Measurements from ENCODE around the gene FANK1.
"Not testable (repeated sequence)": the region's sequence is repeated elsewhere in the genome, so short reads cannot be mapped to it uniquely, and the experiment has no call there.

The FANK1 gene

DNA sequence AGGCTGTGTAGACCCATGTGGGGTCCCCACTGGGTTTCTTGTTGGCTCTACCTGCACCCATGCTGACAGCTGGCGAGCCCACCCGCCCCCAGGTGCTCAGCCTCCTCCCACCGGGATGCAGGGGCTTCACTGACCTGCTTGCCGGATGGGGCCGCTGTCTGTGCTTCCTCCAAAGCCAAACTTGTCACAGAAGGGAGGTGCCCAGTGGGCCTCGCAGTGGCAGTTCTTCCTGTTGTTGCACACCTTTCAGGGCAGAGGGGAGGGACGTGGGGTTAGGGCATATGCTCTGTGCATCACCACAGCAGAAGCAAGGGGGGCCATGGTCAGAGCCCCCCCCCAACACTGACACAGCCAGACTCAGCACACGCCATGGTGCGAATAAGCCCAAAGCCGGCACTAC is 146.5 kb downstream of the FANK1 start:
- FAIRE-seq (no peak), DNase-seq (ENCODE audit: insufficient read length, low spot score) (no peak)
- TF ChIP-seq, protein P1, sequence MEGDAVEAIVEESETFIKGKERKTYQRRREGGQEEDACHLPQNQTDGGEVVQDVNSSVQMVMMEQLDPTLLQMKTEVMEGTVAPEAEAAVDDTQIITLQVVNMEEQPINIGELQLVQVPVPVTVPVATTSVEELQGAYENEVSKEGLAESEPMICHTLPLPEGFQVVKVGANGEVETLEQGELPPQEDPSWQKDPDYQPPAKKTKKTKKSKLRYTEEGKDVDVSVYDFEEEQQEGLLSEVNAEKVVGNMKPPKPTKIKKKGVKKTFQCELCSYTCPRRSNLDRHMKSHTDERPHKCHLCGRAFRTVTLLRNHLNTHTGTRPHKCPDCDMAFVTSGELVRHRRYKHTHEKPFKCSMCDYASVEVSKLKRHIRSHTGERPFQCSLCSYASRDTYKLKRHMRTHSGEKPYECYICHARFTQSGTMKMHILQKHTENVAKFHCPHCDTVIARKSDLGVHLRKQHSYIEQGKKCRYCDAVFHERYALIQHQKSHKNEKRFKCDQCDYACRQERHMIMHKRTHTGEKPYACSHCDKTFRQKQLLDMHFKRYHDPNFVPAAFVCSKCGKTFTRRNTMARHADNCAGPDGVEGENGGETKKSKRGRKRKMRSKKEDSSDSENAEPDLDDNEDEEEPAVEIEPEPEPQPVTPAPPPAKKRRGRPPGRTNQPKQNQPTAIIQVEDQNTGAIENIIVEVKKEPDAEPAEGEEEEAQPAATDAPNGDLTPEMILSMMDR (IDR thresholded peaks at IDR 0.05; ENCODE audit: insufficient read depth, missing control alignments): no peak

DNA sequence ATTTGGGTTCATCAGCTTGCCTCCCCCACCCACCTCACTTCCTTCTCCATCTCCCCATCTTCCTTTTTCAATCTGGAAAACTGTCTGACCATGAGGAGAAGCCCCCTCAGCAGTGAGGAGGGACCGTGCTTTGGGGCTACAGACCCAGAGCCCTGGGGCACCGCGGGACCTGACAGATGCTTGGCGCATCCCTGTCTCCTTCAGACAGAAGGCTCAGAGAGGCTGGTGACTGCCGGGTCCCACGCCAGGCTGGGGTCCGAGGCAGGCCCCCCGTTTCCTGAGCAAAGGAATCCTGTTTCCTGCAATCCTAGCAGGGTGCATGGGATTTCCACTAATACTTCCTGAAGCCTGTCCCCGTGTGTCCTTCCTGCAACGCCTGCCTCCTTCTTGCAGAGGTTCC is 147.0 kb downstream of the FANK1 start:
- DNase-seq (ENCODE audit: insufficient read length, low spot score) (no peak), FAIRE-seq (no peak)
- TF ChIP-seq, protein P1 (IDR thresholded peaks at IDR 0.05; ENCODE audit: insufficient read depth, missing control alignments): no peak

DNA sequence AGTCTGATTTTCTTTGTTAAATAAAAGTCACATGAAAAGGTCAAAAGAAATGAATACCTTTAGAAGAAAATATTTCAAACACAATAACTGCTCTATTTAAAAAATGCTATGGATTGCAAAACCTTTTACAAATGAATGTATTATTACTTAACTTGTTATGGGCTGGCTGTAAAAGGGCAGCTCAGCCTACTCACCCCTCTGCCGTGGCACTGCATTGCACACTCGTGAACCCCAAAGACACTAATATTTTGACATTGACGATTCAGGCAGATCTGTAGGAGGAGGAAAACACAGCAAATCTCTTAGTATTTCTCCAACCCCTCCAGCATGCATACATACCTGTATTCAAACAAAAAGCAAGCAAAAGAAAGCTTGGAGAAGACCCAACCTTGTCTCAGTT is 149.5 kb downstream of the FANK1 start:
- FAIRE-seq: no peak
- TF ChIP-seq, protein P1 (IDR thresholded peaks at IDR 0.05; ENCODE audit: insufficient read depth, missing control alignments): no peak

DNA sequence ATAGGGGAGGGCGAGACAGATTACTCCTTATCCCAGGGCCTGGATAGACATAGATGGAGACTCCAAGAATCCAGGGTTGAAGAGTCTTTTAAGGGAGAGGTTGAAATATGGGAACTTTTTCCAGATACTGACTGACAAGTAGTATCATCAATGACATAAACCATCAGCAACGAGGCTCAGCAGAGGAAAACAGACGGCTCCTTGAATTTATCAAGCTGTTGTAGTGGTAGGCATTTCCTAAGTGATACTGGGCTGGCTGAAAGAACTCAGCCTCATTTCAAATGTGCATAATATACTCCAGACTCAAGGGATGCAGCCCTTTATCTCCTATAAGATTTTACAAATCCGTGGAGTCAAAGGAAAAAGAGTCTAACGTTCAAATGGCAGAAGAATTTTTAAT is 150.5 kb downstream of the FANK1 start:
- TF ChIP-seq, protein P1 (IDR thresholded peaks at IDR 0.05; ENCODE audit: insufficient read depth, missing control alignments): no peak
- FAIRE-seq: no peak
- DNase-seq (ENCODE audit: insufficient read length, low spot score): no peak

More for the DNA sequence above, 149.5 kb downstream of the FANK1 start:
- no peak for DNase-seq (ENCODE audit: insufficient read length, low spot score)

DNA sequence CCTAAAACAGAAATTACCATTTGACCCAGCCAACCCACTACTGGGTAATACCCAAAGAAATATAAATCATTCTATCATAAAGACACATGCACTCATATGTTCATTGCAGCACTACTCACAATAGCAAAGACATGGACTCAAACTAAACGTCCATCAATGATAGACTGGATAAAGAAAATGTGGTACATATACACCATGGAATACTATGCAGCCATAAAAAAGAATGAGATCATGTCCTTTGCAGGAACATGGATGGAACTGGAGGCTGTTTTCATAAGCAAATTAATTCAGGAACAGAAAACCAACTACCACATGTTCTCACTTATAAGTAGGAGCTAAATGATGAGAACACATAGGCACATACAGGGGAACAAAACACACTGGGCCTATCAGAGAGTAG is 151.4 kb downstream of the FANK1 start:
- not testable (repeated sequence) for DNase-seq (ENCODE audit: insufficient read length, low spot score); FAIRE-seq

DNA sequence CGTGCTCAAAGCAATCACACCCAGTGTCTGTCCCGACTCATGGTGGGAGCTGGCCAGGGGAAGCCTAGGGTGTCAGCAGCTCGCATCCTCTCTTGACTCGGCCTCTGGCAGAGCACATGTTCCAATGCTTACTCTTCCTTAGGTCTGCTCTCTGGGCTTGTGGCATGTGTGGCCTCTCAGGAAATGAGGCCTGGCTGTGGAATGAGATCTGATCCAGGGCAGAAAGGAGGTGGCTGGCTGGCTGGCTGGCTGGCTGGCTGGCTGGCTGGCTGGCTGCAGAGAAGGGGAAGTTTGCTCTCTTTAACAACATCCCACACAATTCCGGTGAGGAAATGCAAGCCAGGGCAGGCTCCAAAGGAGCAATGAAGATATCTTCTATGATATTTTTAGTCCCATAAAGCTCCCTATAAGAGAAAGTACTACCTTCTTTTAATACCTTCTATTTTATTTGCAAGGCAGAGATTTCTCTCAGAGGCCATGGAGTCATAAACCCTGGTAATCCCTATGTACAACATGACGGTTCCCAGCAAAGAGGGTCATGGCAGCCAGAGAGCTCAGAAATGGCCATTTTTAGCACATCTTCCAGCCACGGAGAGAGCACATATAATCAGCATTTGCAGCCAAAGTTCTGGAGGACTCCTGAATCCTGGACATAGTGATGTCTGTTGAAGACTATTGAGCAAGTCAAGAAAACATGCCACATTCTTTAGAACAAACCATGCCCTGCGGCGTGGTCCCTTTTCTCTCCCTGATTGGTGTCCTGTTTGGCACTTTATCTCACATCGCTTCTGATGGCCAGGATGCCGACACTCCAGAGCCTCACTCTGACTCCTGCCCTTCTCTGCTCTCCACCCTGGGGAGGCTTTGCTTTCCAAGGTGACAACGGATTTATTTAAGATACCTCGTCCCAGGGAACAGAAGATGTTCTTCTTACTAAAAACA is 153.7 kb downstream of the FANK1 start:
- TF ChIP-seq, protein P1 (IDR thresholded peaks at IDR 0.05; ENCODE audit: insufficient read depth, missing control alignments): no peak
- FAIRE-seq: no peak
- DNase-seq (ENCODE audit: insufficient read length, low spot score): no peak

DNA sequence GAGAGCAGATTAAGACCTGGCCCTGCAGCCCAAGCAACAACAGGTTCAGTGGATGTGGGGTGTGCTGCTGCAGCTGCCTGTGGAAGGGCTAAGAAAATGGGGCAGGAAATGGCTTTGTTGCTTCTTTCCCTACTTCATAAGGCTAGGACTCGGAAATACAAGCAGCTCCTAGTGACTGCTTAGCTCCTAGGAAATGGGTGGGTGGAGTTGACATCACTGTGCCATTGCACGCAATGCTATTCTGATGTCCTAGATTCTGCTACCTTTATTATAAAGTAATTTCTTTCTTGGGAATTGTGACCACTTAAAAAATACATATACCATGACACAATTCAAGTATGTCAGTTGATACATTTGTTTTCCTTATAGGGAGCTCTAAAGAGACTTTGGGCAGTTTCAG is 155.8 kb downstream of the FANK1 start:
- no peak for DNase-seq (ENCODE audit: insufficient read length, low spot score)
- no peak for FAIRE-seq
- TF ChIP-seq, protein P1 (IDR thresholded peaks at IDR 0.05; ENCODE audit: insufficient read depth, missing control alignments): no peak
